ENCODE data around the gene GALK1. TPM values are rescaled to one million over a fixed set of nuclear protein-coding genes. Genes with fewer than 3 reads are reported as not detected.

Gene GALK1
- total and polyA plus RNA-seq, 2 of the 13 experiments (the other 11 are each of a cell fraction or from before 2014, with no cell fraction given): 59.9 to 93.6 TPM

- TF ChIP-seq ZNF562 (CRISPR knock-in tag; IDR thresholded peaks at IDR 0.05; ENCODE audit: borderline replicate concordance): peak; percentile 66; the same call in 1 of the 2 replicates
- TF ChIP-seq NR2C2 (CRISPR knock-in tag; IDR thresholded peaks at IDR 0.05; ENCODE audit: borderline replicate concordance): peak; percentile 12; the same call in 1 of the 2 replicates
- TF ChIP-seq NPAS2 (CRISPR knock-in tag; IDR thresholded peaks at IDR 0.05; ENCODE audit: borderline replicate concordance): no peak
- peak; percentile 74 for TF ChIP-seq ZNF792 (CRISPR knock-in tag; IDR thresholded peaks at IDR 0.05)
- no peak for TF ChIP-seq ZNF124 (CRISPR knock-in tag; IDR thresholded peaks at IDR 0.05)
- TF ChIP-seq SMARCC2 (IDR thresholded peaks at IDR 0.05): no peak
- no peak for TF ChIP-seq ZNF496 (CRISPR knock-in tag; IDR thresholded peaks at IDR 0.05; ENCODE audit: insufficient replicate concordance)
- TF ChIP-seq SMC3 (IDR thresholded peaks at IDR 0.05; ENCODE audit: low read length): no peak
- no peak for TF ChIP-seq MAFG (CRISPR knock-in tag; IDR thresholded peaks at IDR 0.05)
- TF ChIP-seq, protein P1, sequence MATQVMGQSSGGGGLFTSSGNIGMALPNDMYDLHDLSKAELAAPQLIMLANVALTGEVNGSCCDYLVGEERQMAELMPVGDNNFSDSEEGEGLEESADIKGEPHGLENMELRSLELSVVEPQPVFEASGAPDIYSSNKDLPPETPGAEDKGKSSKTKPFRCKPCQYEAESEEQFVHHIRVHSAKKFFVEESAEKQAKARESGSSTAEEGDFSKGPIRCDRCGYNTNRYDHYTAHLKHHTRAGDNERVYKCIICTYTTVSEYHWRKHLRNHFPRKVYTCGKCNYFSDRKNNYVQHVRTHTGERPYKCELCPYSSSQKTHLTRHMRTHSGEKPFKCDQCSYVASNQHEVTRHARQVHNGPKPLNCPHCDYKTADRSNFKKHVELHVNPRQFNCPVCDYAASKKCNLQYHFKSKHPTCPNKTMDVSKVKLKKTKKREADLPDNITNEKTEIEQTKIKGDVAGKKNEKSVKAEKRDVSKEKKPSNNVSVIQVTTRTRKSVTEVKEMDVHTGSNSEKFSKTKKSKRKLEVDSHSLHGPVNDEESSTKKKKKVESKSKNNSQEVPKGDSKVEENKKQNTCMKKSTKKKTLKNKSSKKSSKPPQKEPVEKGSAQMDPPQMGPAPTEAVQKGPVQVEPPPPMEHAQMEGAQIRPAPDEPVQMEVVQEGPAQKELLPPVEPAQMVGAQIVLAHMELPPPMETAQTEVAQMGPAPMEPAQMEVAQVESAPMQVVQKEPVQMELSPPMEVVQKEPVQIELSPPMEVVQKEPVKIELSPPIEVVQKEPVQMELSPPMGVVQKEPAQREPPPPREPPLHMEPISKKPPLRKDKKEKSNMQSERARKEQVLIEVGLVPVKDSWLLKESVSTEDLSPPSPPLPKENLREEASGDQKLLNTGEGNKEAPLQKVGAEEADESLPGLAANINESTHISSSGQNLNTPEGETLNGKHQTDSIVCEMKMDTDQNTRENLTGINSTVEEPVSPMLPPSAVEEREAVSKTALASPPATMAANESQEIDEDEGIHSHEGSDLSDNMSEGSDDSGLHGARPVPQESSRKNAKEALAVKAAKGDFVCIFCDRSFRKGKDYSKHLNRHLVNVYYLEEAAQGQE (IDR thresholded peaks at IDR 0.05; ENCODE audit: borderline replicate concordance in 1 of 2, low read depth in 1 of 2, low read length in 2 of 2): no peak
- TF ChIP-seq, protein P2, sequence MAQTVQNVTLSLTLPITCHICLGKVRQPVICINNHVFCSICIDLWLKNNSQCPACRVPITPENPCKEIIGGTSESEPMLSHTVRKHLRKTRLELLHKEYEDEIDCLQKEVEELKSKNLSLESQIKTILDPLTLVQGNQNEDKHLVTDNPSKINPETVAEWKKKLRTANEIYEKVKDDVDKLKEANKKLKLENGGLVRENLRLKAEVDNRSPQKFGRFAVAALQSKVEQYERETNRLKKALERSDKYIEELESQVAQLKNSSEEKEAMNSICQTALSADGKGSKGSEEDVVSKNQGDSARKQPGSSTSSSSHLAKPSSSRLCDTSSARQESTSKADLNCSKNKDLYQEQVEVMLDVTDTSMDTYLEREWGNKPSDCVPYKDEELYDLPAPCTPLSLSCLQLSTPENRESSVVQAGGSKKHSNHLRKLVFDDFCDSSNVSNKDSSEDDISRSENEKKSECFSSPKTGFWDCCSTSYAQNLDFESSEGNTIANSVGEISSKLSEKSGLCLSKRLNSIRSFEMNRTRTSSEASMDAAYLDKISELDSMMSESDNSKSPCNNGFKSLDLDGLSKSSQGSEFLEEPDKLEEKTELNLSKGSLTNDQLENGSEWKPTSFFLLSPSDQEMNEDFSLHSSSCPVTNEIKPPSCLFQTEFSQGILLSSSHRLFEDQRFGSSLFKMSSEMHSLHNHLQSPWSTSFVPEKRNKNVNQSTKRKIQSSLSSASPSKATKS (CRISPR knock-in tag; IDR thresholded peaks at IDR 0.05): no peak
- TF ChIP-seq PRPF4 (IDR thresholded peaks at IDR 0.05; ENCODE audit: low read depth, low read length, poor library complexity, severe bottlenecking): no peak
- TF ChIP-seq ZNF724P (CRISPR knock-in tag; IDR thresholded peaks at IDR 0.05; ENCODE audit: borderline replicate concordance): peak; percentile 81; the same call in 1 of the 2 replicates
- TF ChIP-seq, protein P3, sequence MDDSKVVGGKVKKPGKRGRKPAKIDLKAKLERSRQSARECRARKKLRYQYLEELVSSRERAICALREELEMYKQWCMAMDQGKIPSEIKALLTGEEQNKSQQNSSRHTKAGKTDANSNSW (CRISPR knock-in tag; IDR thresholded peaks at IDR 0.05; ENCODE audit: borderline replicate concordance): no peak
- no peak for TF ChIP-seq PTBP1 (IDR thresholded peaks at IDR 0.05; ENCODE audit: low read depth, low read length, poor library complexity, severe bottlenecking)
- no peak for TF ChIP-seq SMYD3 (CRISPR knock-in tag; IDR thresholded peaks at IDR 0.05)
- TF ChIP-seq ZNF224 (CRISPR knock-in tag; IDR thresholded peaks at IDR 0.05): no peak
- no peak for TF ChIP-seq TBL1XR1 (IDR thresholded peaks at IDR 0.05; ENCODE audit: borderline replicate concordance, low read length, partially characterized antibody)
- no peak for TF ChIP-seq GLI4 (CRISPR knock-in tag; IDR thresholded peaks at IDR 0.05; ENCODE audit: borderline replicate concordance)
- TF ChIP-seq TARDBP (CRISPR knock-in tag; IDR thresholded peaks at IDR 0.05): peak; percentile 85
- no peak; the same call in 1 of the 2 replicates for TF ChIP-seq GFI1 (CRISPR knock-in tag; IDR thresholded peaks at IDR 0.05; ENCODE audit: borderline replicate concordance)
- TF ChIP-seq ZNF441 (CRISPR knock-in tag; IDR thresholded peaks at IDR 0.05; ENCODE audit: borderline replicate concordance): peak; percentile 70; the same call in 1 of the 2 replicates
- TF ChIP-seq SRF (IDR thresholded peaks at IDR 0.05; ENCODE audit: low read depth, low read length): no peak
- TF ChIP-seq ZNF143 (CRISPR knock-in tag; IDR thresholded peaks at IDR 0.05): no peak
- TF ChIP-seq ZC3H4 (CRISPR knock-in tag; IDR thresholded peaks at IDR 0.05; ENCODE audit: borderline replicate concordance): no peak
Observed at GRCh38 chr17:75753514-75754377, 11.2 kb downstream of the GALK1 start (continued).

Data from HepG2 (cell line).